ENCODE results near the gene ZFYVE19.
A peak's percentile ranks its signal among the peaks of the same experiment; 100 is the strongest.

ZFYVE19 gene

GRCh38 chr15:40807028-40807887 is at the start of gene ZFYVE19, which contains the start of gene DNAJC17:
Gene ZFYVE19, plus strand, starts transcription at chr15:40807089. Its CDS starts 501 bp downstream, at chr15:40807590.
Gene DNAJC17, minus strand, starts transcription at chr15:40807473. Its CDS starts 27 bp downstream, at chr15:40807446.
- Histone ChIP-seq H3K9ac (ENCODE audit: low read length in 2 of 2) (peak within 1 kb of the TSS; percentile 98 to 99), H3K27me3 (ENCODE audit: control insufficient read depth in 1 of 2, insufficient read depth in 2 of 2, low read length in 2 of 2) (no peaks in the 10 kb centered on the region), H3K27ac (ENCODE audit: low read length) (peak within 1 kb of the TSS; percentile 86), H3K4me3 (ENCODE audit: low read length in 2 of 2) (peak within 1 kb of the TSS; percentile 100), H3K36me3 (ENCODE audit: control insufficient read depth in 2 of 2, insufficient read depth in 2 of 2, low read length in 2 of 2) (peaks cover 0 to 14% of the 10 kb centered on the region in 2 donors), H3K4me1 (ENCODE audit: control insufficient read depth, insufficient read depth, low read length) (peaks cover 19% of the 10 kb centered on the region), H3K9me3 (ENCODE audit: control insufficient read depth in 2 of 2, low read length in 2 of 2) (no peaks in the 10 kb centered on the region)

- Histone ChIP-seq H3K9me3 (ENCODE audit: control insufficient read depth in 2 of 2, low read length in 2 of 2) (no peaks in the 10 kb centered on the region), H3K4me1 (ENCODE audit: control insufficient read depth, insufficient read depth, low read length) (peaks cover 26% of the 10 kb centered on the region), H3K27ac (ENCODE audit: low read length) (no peak overlapping the region), H3K4me3 (ENCODE audit: low read length in 2 of 2) (no peak overlapping the region), H3K9ac (ENCODE audit: low read length in 2 of 2) (no peak overlapping the region), H3K36me3 (ENCODE audit: control insufficient read depth in 2 of 2, insufficient read depth in 2 of 2, low read length in 2 of 2) (peaks cover 0 to 3% of the 10 kb centered on the region in 2 donors), H3K27me3 (ENCODE audit: control insufficient read depth in 1 of 2, insufficient read depth in 2 of 2, low read length in 2 of 2) (no peaks in the 10 kb centered on the region)
Measured at GRCh38 chr15:40759961-40760360, 46.9 kb upstream of the ZFYVE19 start.

GRCh38 chr15:40762919-40763800 is 43.7 kb upstream of the ZFYVE19 start:
- no peaks in the 10 kb centered on the region for H3K9me3 ChIP-seq (ENCODE audit: control insufficient read depth in 2 of 2, low read length in 2 of 2)
- peaks cover 0 to 3% of the 10 kb centered on the region in 2 donors for H3K36me3 ChIP-seq (ENCODE audit: control insufficient read depth in 2 of 2, insufficient read depth in 2 of 2, low read length in 2 of 2)
- H3K9ac ChIP-seq (ENCODE audit: low read length in 2 of 2): peak overlapping the region in 1 of 2 donors; percentile 20
- H3K27ac ChIP-seq (ENCODE audit: low read length): peak overlapping the region; percentile 55
- peak overlapping the region; percentile 59 to 76 for H3K4me3 ChIP-seq (ENCODE audit: low read length in 2 of 2)
- H3K4me1 ChIP-seq (ENCODE audit: control insufficient read depth, insufficient read depth, low read length): peaks cover 23% of the 10 kb centered on the region
- no peaks in the 10 kb centered on the region for H3K27me3 ChIP-seq (ENCODE audit: control insufficient read depth in 1 of 2, insufficient read depth in 2 of 2, low read length in 2 of 2)

- no peaks in the 10 kb centered on the region for H3K27me3 ChIP-seq (ENCODE audit: control insufficient read depth in 1 of 2, insufficient read depth in 2 of 2, low read length in 2 of 2)
- peak within 1 kb of the TSS; percentile 55 for H3K27ac ChIP-seq (ENCODE audit: low read length)
- H3K4me1 ChIP-seq (ENCODE audit: control insufficient read depth, insufficient read depth, low read length): peaks cover 26% of the 10 kb centered on the region
- H3K4me3 ChIP-seq (ENCODE audit: low read length in 2 of 2): peak within 1 kb of the TSS; percentile 59 to 76
- H3K36me3 ChIP-seq (ENCODE audit: control insufficient read depth in 2 of 2, insufficient read depth in 2 of 2, low read length in 2 of 2): peaks cover 0 to 3% of the 10 kb centered on the region in 2 donors
- no peaks in the 10 kb centered on the region for H3K9me3 ChIP-seq (ENCODE audit: control insufficient read depth in 2 of 2, low read length in 2 of 2)
- peak within 1 kb of the TSS; percentile 20 to 60 for H3K9ac ChIP-seq (ENCODE audit: low read length in 2 of 2)
Measured at GRCh38 chr15:40763801-40764628, 42.9 kb upstream of the ZFYVE19 start, which contains the start of gene GCHFR. Gene GCHFR, plus strand, starts transcription at chr15:40764068. Its CDS starts 113 bp downstream, at chr15:40764181.

- H3K27me3 ChIP-seq (ENCODE audit: control insufficient read depth in 1 of 2, insufficient read depth in 2 of 2, low read length in 2 of 2): no peaks in the 10 kb centered on the region
- peak overlapping the region; percentile 59 to 76 for H3K4me3 ChIP-seq (ENCODE audit: low read length in 2 of 2)
- H3K36me3 ChIP-seq (ENCODE audit: control insufficient read depth in 2 of 2, insufficient read depth in 2 of 2, low read length in 2 of 2): peaks cover 0 to 3% of the 10 kb centered on the region in 2 donors
- H3K4me1 ChIP-seq (ENCODE audit: control insufficient read depth, insufficient read depth, low read length): peaks cover 31% of the 10 kb centered on the region
- peak overlapping the region; percentile 55 for H3K27ac ChIP-seq (ENCODE audit: low read length)
- peak overlapping the region in 1 of 2 donors; percentile 60 for H3K9ac ChIP-seq (ENCODE audit: low read length in 2 of 2)
- H3K9me3 ChIP-seq (ENCODE audit: control insufficient read depth in 2 of 2, low read length in 2 of 2): no peaks in the 10 kb centered on the region
Measured at GRCh38 chr15:40764629-40765103, 42.2 kb upstream of the ZFYVE19 start.

- Histone ChIP-seq H3K27me3 (ENCODE audit: control insufficient read depth in 1 of 2, insufficient read depth in 2 of 2, low read length in 2 of 2) (no peaks in the 10 kb centered on the region), H3K27ac (ENCODE audit: low read length) (no peak overlapping the region), H3K4me1 (ENCODE audit: control insufficient read depth, insufficient read depth, low read length) (peaks cover 32% of the 10 kb centered on the region), H3K9me3 (ENCODE audit: control insufficient read depth in 2 of 2, low read length in 2 of 2) (no peaks in the 10 kb centered on the region), H3K4me3 (ENCODE audit: low read length in 2 of 2) (no peak overlapping the region), H3K9ac (ENCODE audit: low read length in 2 of 2) (no peak overlapping the region), H3K36me3 (ENCODE audit: control insufficient read depth in 2 of 2, insufficient read depth in 2 of 2, low read length in 2 of 2) (peaks cover 0 to 3% of the 10 kb centered on the region in 2 donors)
Measured at GRCh38 chr15:40766194-40766815, 40.6 kb upstream of the ZFYVE19 start.

GRCh38 chr15:40766906-40767837 is 39.7 kb upstream of the ZFYVE19 start:
- H3K27me3 ChIP-seq (ENCODE audit: control insufficient read depth in 1 of 2, insufficient read depth in 2 of 2, low read length in 2 of 2): no peaks in the 10 kb centered on the region
- no peak overlapping the region for H3K4me3 ChIP-seq (ENCODE audit: low read length in 2 of 2)
- peaks cover 32% of the 10 kb centered on the region for H3K4me1 ChIP-seq (ENCODE audit: control insufficient read depth, insufficient read depth, low read length)
- H3K27ac ChIP-seq (ENCODE audit: low read length): no peak overlapping the region
- H3K9ac ChIP-seq (ENCODE audit: low read length in 2 of 2): no peak overlapping the region
- H3K9me3 ChIP-seq (ENCODE audit: control insufficient read depth in 2 of 2, low read length in 2 of 2): no peaks in the 10 kb centered on the region
- H3K36me3 ChIP-seq (ENCODE audit: control insufficient read depth in 2 of 2, insufficient read depth in 2 of 2, low read length in 2 of 2): peaks cover 2 to 5% of the 10 kb centered on the region in 2 donors

GRCh38 chr15:40767838-40768500 is 38.9 kb upstream of the ZFYVE19 start:
- H3K4me1 ChIP-seq (ENCODE audit: control insufficient read depth, insufficient read depth, low read length): peaks cover 28% of the 10 kb centered on the region
- no peak overlapping the region for H3K27ac ChIP-seq (ENCODE audit: low read length)
- no peak overlapping the region for H3K4me3 ChIP-seq (ENCODE audit: low read length in 2 of 2)
- no peaks in the 10 kb centered on the region for H3K9me3 ChIP-seq (ENCODE audit: control insufficient read depth in 2 of 2, low read length in 2 of 2)
- H3K9ac ChIP-seq (ENCODE audit: low read length in 2 of 2): no peak overlapping the region
- peaks cover 5 to 8% of the 10 kb centered on the region in 2 donors for H3K36me3 ChIP-seq (ENCODE audit: control insufficient read depth in 2 of 2, insufficient read depth in 2 of 2, low read length in 2 of 2)
- H3K27me3 ChIP-seq (ENCODE audit: control insufficient read depth in 1 of 2, insufficient read depth in 2 of 2, low read length in 2 of 2): no peaks in the 10 kb centered on the region
